Endothelial cell of umbilical vein (primary cell): ENCODE measurements around the gene USP6NL. TPM values are rescaled to one million over a fixed set of nuclear protein-coding genes. Genes with fewer than 3 reads are reported as not detected.
A peak's percentile ranks its signal among the peaks of the same experiment; 100 is the strongest.

Experiments used
- BruUV-seq: library from RNA; stranded (reverse); fragments of 400-500 nt; replicated peaks from 2 replicates; lab custom pipeline; 2021; lab: Mats Ljungman, UMichigan
- CTCF ChIA-PET: fragments of 300-600, 350-600 bp; sonication (Branson Sonifier 250); formaldehyde crosslinking; loops from one replicate; lab custom pipeline; 2021; ENCODE audit warnings: antibody characterized with exemption, inconsistent platforms; lab: Charles Lee
- POLR2A ChIA-PET: fragments of 300-600, 350-600 bp; sonication (Branson Sonifier 250); formaldehyde crosslinking; loops from one replicate; lab custom pipeline; 2021; ENCODE audit warnings: antibody characterized with exemption, inconsistent platforms; lab: Charles Lee
- DNase-seq: peaks from one replicate; pipeline ENCODE4 v3.0.0-alpha.2; 2011; ENCODE audit warnings: low read depth, low spot score
- FAIRE-seq: peaks from 2 replicates; lab custom pipeline; 2011; peaks lifted over from hg19 to GRCh38; lab: Jason Lieb, UNC
- H2AFZ ChIP-seq: 2 replicates; pipeline ENCODE4 v1.6.0; 2012; ENCODE audit warnings: low read depth, low read length, control low read depth, inconsistent platforms
- H3K27ac ChIP-seq: 2 replicates; pipeline ENCODE4 v1.5.1; 2011; ENCODE audit warnings: low read depth, mild to moderate bottlenecking, control low read depth, low read length, moderate library complexity; ENCODE audit not compliant: insufficient read depth
- H3K27me3 ChIP-seq, 2 experiments: 2 replicates each; pipeline versions ENCODE4 v1.6.0 to v1.6.1; 2011; ENCODE audit warnings: low read length in 2 of 2, mixed read lengths in 1 of 2; ENCODE audit not compliant: control insufficient read depth in 2 of 2, insufficient read depth in 2 of 2
- H3K36me3 ChIP-seq, 2 experiments: 2 replicates in 1 of 2; 3 replicates in 1 of 2; pipeline ENCODE4 v1.5.1; 2011; ENCODE audit warnings: low read length in 2 of 2, mild to moderate bottlenecking in 1 of 2, moderate library complexity in 1 of 2; ENCODE audit not compliant: control insufficient read depth in 2 of 2, insufficient read depth in 2 of 2; ENCODE audit errors: extremely low read depth in 1 of 2
- H3K4me1 ChIP-seq: 3 replicates; pipeline ENCODE4 v1.5.1; 2011; ENCODE audit warnings: mild to moderate bottlenecking, low read length; ENCODE audit not compliant: control insufficient read depth, insufficient read depth; ENCODE audit errors: extremely low read depth
- H3K4me2 ChIP-seq: 2 replicates; pipeline ENCODE4 v1.6.1; 2011; ENCODE audit warnings: low read length, control low read depth, mixed read lengths; ENCODE audit not compliant: insufficient read depth
- H3K4me3 ChIP-seq, 3 experiments: fragments of 200-600 bp in 1 of 3; sonication (generic), shearing (Covaris generic) in 1 of 3; replicated peaks in 1 of 3; 2 replicates each; pipeline ENCODE4 v1.5.1; 2011 to 2016; ENCODE audit warnings: control low read depth in 3 of 3, low read length in 3 of 3, mild to moderate bottlenecking in 2 of 3, inconsistent platforms in 1 of 3, low read depth in 1 of 3, moderate library complexity in 1 of 3; ENCODE audit not compliant: insufficient read depth in 1 of 3
- H3K79me2 ChIP-seq: 2 replicates; pipeline ENCODE4 v1.6.0; 2012; ENCODE audit warnings: low read length, inconsistent platforms; ENCODE audit not compliant: control insufficient read depth, insufficient read depth
- H3K9ac ChIP-seq: replicated peaks from 2 replicates; pipeline ENCODE3; 2011; ENCODE audit warnings: low read length, control low read depth; ENCODE audit not compliant: insufficient read depth; ENCODE audit errors: extremely low read depth
- H3K9me1 ChIP-seq: replicated peaks from 3 replicates; pipeline ENCODE4 v1.6.0; 2011; ENCODE audit warnings: mild to moderate bottlenecking, low read length; ENCODE audit not compliant: control insufficient read depth, insufficient read depth; ENCODE audit errors: extremely low read depth
- H3K9me3 ChIP-seq: replicated peaks from 2 replicates; pipeline ENCODE4 v1.5.1; 2012; ENCODE audit warnings: low read length, inconsistent platforms; ENCODE audit not compliant: control insufficient read depth, insufficient read depth
- H4K20me1 ChIP-seq: replicated peaks from 2 replicates; pipeline ENCODE3; 2011; ENCODE audit warnings: mild to moderate bottlenecking, low read length; ENCODE audit not compliant: control insufficient read depth, insufficient read depth; ENCODE audit errors: extremely low read depth
- EZH2 ChIP-seq: IDR thresholded peaks from 2 replicates; pipeline ENCODE4 v1.6.1; 2012; ENCODE audit warnings: borderline replicate concordance, low read depth, mild to moderate bottlenecking, moderate library complexity, low read length, inconsistent platforms; ENCODE audit not compliant: severe bottlenecking
- FOS ChIP-seq: IDR thresholded peaks from 2 replicates; pipeline ENCODE4 v1.6.1; 2011; ENCODE audit warnings: mild to moderate bottlenecking, low read length, moderate library complexity, borderline replicate concordance; ENCODE audit not compliant: insufficient read depth
- GATA2 ChIP-seq: IDR thresholded peaks from 2 replicates; pipeline ENCODE4 v1.7.0; 2011; ENCODE audit warnings: low read depth, mild to moderate bottlenecking, moderate library complexity, mixed read lengths, low read length; ENCODE audit not compliant: insufficient read length, insufficient read depth
- JUN ChIP-seq: IDR thresholded peaks from 2 replicates; pipeline ENCODE4 v1.6.1; 2011; ENCODE audit warnings: borderline replicate concordance, low read depth; ENCODE audit not compliant: insufficient read length, insufficient read depth
- MYC ChIP-seq: IDR thresholded peaks from one replicate; pipeline ENCODE4 v1.6.1; 2011; ENCODE audit warnings: mild to moderate bottlenecking, low read depth, low read length
- POLR2A ChIP-seq: IDR thresholded peaks from 2 replicates; pipeline ENCODE4 v1.6.1; 2012; ENCODE audit warnings: low read depth, mild to moderate bottlenecking, control low read depth, low read length
- POLR2AphosphoS5 ChIP-seq: IDR thresholded peaks from 2 replicates; pipeline ENCODE4 v1.6.1; 2012; ENCODE audit warnings: low read depth, mild to moderate bottlenecking, control low read depth, low read length, moderate library complexity; ENCODE audit not compliant: insufficient read depth
- dilution Hi-C: fragments of 300-500 bp; cut with MboI; formaldehyde crosslinking; loops from one replicate; pipeline ENCODE4 v1.15.0; 2019; ENCODE audit warnings: low sequenced_read_pairs; ENCODE audit not compliant: extremely low pct_ligation_motif_present
- intact Hi-C: fragments of 100-400 bp; cut with micrococcal nuclease; formaldehyde crosslinking; loops from one replicate; pipeline ENCODE4 v1.10.0; 2022
- polyA plus RNA-seq, 4 experiments: library from polyadenylated mRNA; depleted of rRNA in 3 of 4; stranded (reverse) in 3 of 4; unstranded in 1 of 4; fragments of >200 nt; gene quantifications; 2 replicates each; pipeline versions ENCODE4 v1.2.1 to v1.2.3, GENCODE V29; 2011 to 2012; ENCODE audit warnings: missing spikeins in 1 of 4
- total RNA-seq: library from RNA; stranded (reverse); gene quantifications from 2 replicates; pipeline ENCODE4 v1.2.3, GENCODE V29; 2021
- TF ChIP-seq, protein P1 (sequence below): IDR thresholded peaks from 2 replicates; pipeline ENCODE4 v1.6.1; 2011; ENCODE audit not compliant: insufficient read depth, insufficient read length
- TF ChIP-seq, protein P2 (sequence below), 2 donors: IDR thresholded peaks; 1 replicate in 1 of 2; 2 replicates in 1 of 2; pipeline ENCODE4 v1.5.1; 2011; ENCODE audit warnings: low read length in 2 of 2, mild to moderate bottlenecking in 2 of 2, moderate library complexity in 2 of 2, control low read depth in 1 of 2, inconsistent platforms in 1 of 2, low read depth in 1 of 2; ENCODE audit not compliant: insufficient read depth in 1 of 2; ENCODE audit errors: extremely low read depth in 1 of 2

Gene USP6NL
- total and polyA plus RNA-seq, 2 donors (not counting 3 experiments of a cell fraction or from before 2014, with no cell fraction given): 13.5 to 29.2 TPM

DNA sequence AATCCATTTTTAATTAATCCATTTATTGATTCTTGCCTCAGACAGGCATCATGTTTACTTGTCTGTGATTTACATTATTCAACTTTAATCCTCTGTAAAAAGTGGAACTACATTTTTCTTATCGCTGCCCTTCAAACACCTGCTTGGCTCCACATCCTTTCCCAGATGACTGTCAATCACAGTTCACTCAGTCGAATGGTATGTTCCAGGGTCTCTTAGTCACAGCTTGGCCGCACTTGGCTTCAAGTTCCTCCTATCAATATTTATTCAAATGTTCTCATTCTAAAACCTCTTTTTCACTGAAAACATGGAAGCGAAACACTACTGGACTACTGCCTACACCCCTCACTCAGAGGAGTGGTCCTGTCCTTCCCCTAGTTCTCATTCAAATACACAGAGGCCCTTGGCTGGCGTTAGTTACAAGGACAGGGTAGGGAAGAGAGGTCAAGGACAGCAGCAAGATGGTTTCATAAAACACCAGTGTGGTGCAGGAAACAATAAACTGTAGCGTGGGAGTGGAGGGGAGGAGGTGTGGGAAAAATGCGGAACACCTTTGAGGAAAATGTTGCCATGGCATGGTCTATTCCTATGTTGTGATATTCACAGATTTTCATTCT, 143.2 kb downstream of the USP6NL start:
- H3K4me2 ChIP-seq: no peak overlapping the region
- no peak overlapping the region for H3K4me3 ChIP-seq
- POLR2A ChIA-PET: no interaction called here
- H3K27me3 ChIP-seq: no peaks in the 10 kb centered on the region
- H3K9ac ChIP-seq: no peak overlapping the region
- BruUV-seq: no TSS peak
- intact Hi-C loops: no loop called here
- no peaks in the 10 kb centered on the region for H3K9me3 ChIP-seq
- dilution Hi-C loops: no loop called here
- peak overlapping the region; percentile 22 for H3K27ac ChIP-seq
- H2AFZ ChIP-seq: no peak overlapping the region
- peaks cover 10% of the 10 kb centered on the region for H3K4me1 ChIP-seq
- H3K36me3 ChIP-seq: peaks cover 2 to 4% of the 10 kb centered on the region in 2 experiments
- no peak for TF ChIP-seq JUN
- peak; percentile 21 for TF ChIP-seq POLR2AphosphoS5
- TF ChIP-seq, protein P1, sequence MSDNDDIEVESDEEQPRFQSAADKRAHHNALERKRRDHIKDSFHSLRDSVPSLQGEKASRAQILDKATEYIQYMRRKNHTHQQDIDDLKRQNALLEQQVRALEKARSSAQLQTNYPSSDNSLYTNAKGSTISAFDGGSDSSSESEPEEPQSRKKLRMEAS: no peak
- DNase-seq (peak; percentile 67), FAIRE-seq (no peak)
- peaks cover 3% of the 10 kb centered on the region for H4K20me1 ChIP-seq
- no peaks in the 10 kb centered on the region for H3K79me2 ChIP-seq
- CTCF ChIA-PET: interaction anchor here (1.1 to 3.7 kb wide), 2 partner anchors 9 to 43 kb away, joined by 6 to 14 read pairs; no protein-coding TSS in a partner anchor
- no peaks in the 10 kb centered on the region for H3K9me1 ChIP-seq

DNA sequence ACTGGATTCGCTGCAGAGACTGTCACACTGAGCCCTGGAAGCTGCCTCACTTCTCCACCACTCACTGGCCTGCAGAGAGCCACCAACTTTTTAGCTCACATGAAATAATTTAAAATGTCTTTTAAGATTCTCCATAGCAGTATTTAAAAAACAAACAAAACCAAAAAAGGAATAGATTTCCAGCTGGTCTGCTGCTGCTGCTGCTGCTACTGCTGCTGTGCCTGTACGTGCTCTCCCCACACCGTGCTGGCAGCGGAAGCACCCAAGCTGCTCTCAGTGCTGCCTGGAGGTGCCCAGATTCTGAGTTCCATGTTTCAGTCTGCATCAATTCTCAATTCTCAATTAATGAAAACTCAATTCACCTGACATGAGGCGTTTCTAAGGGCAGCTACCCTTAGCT, 146.0 kb downstream of the USP6NL start:
- BruUV-seq: no TSS peak
- TF ChIP-seq POLR2AphosphoS5: no peak
- TF ChIP-seq, protein P1: no peak
- no peak for TF ChIP-seq EZH2
- TF ChIP-seq POLR2A: no peak
- TF ChIP-seq, protein P2, sequence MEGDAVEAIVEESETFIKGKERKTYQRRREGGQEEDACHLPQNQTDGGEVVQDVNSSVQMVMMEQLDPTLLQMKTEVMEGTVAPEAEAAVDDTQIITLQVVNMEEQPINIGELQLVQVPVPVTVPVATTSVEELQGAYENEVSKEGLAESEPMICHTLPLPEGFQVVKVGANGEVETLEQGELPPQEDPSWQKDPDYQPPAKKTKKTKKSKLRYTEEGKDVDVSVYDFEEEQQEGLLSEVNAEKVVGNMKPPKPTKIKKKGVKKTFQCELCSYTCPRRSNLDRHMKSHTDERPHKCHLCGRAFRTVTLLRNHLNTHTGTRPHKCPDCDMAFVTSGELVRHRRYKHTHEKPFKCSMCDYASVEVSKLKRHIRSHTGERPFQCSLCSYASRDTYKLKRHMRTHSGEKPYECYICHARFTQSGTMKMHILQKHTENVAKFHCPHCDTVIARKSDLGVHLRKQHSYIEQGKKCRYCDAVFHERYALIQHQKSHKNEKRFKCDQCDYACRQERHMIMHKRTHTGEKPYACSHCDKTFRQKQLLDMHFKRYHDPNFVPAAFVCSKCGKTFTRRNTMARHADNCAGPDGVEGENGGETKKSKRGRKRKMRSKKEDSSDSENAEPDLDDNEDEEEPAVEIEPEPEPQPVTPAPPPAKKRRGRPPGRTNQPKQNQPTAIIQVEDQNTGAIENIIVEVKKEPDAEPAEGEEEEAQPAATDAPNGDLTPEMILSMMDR (IDR thresholded peaks at IDR 0.05; ENCODE audit: extremely low read depth in 1 of 2, insufficient read depth in 1 of 2, low read depth in 1 of 2, low read length in 2 of 2): no peak
- no peak for TF ChIP-seq JUN
- no peak for TF ChIP-seq MYC
- TF ChIP-seq GATA2: no peak
- TF ChIP-seq FOS: no peak
- CTCF ChIA-PET: interaction anchor here (3.7 kb wide), 1 partner anchor 40 kb away, joined by 14 read pairs; no protein-coding TSS in a partner anchor

More for the DNA sequence above, 146.0 kb downstream of the USP6NL start:
- no peaks in the 10 kb centered on the region for H3K79me2 ChIP-seq
- no peak overlapping the region for H3K27ac ChIP-seq
- H4K20me1 ChIP-seq: peaks cover 3% of the 10 kb centered on the region
- H3K9ac ChIP-seq: no peak overlapping the region
- H3K9me3 ChIP-seq: no peaks in the 10 kb centered on the region
- no peaks in the 10 kb centered on the region for H3K9me1 ChIP-seq
- FAIRE-seq (no peak), DNase-seq (no peak)
- H3K27me3 ChIP-seq: no peaks in the 10 kb centered on the region
- H2AFZ ChIP-seq: no peak overlapping the region
- POLR2A ChIA-PET: interaction anchor here (0.5 kb wide), 1 partner anchor 275 kb away, joined by 3 read pairs; no protein-coding TSS in a partner anchor
- intact Hi-C loops (no loop called here), dilution Hi-C loops (no loop called here)
- H3K4me2 ChIP-seq: no peak overlapping the region
- peaks cover 10% of the 10 kb centered on the region for H3K4me1 ChIP-seq
- peaks cover 6 to 15% of the 10 kb centered on the region in 2 experiments for H3K36me3 ChIP-seq
- H3K4me3 ChIP-seq: no peak overlapping the region
